GM12878 (cell line): ENCODE measurements around the gene LY6G5B. TPM values are rescaled to one million over a fixed set of nuclear protein-coding genes. Genes with fewer than 3 reads are reported as not detected.
A peak's percentile ranks its signal among the peaks of the same experiment; 100 is the strongest.

Experiments used
- ATF2 ChIP-seq: IDR thresholded peaks from 2 replicates; pipeline ENCODE4 v1.6.1; 2012; ENCODE audit warnings: low read length, inconsistent platforms
- BACH1 ChIP-seq: fragments of 450-650 bp; IDR thresholded peaks from 2 replicates; pipeline ENCODE4 v1.6.1; 2017; ENCODE audit warnings: mild to moderate bottlenecking, borderline replicate concordance
- CBX3 ChIP-seq: fragments of 200-600 bp; sonication (generic); IDR thresholded peaks from 2 replicates; pipeline ENCODE4 v1.6.1; 2016; ENCODE audit warnings: low read depth, borderline replicate concordance
- CREM ChIP-seq: IDR thresholded peaks from 2 replicates; pipeline ENCODE4 v1.6.1; 2014; ENCODE audit warnings: antibody characterized with exemption, low read depth
- EED ChIP-seq: sonication (generic); IDR thresholded peaks from 2 replicates; pipeline ENCODE4 v1.6.1; 2016; ENCODE audit warnings: antibody characterized with exemption, low read depth
- ETV6 ChIP-seq, 2 experiments: fragments of 450-650 bp in 1 of 2; IDR thresholded peaks in 1 of 2; conservative IDR thresholded peaks in 1 of 2; 2 replicates each; pipeline ENCODE4 v1.6.1; 2014; ENCODE audit warnings: antibody characterized with exemption in 1 of 2, borderline replicate concordance in 1 of 2, low read depth in 1 of 2, mild to moderate bottlenecking in 1 of 2, moderate library complexity in 1 of 2
- FOXM1 ChIP-seq: IDR thresholded peaks from 2 replicates; pipeline ENCODE4 v1.6.1; 2012; ENCODE audit warnings: low read depth, mild to moderate bottlenecking, inconsistent platforms, low read length, moderate library complexity
- HDAC6 ChIP-seq: fragments of 200-600 bp; sonication (generic); IDR thresholded peaks from one replicate; pipeline ENCODE4 v1.8.0; 2017; ENCODE audit warnings: antibody characterized with exemption; ENCODE audit not compliant: unreplicated experiment
- IKZF2 ChIP-seq, 2 experiments: fragments of 450-650 bp; IDR thresholded peaks; 2 replicates each; pipeline ENCODE4 v1.6.1; 2017; ENCODE audit warnings: mild to moderate bottlenecking in 2 of 2, moderate library complexity in 2 of 2
- KDM1A ChIP-seq: fragments of 200-600 bp; sonication (generic); IDR thresholded peaks from 2 replicates; pipeline ENCODE4 v1.6.1; 2016; ENCODE audit warnings: borderline replicate concordance
- MEF2B ChIP-seq: fragments of 450-650 bp; IDR thresholded peaks from 2 replicates; pipeline ENCODE4 v1.6.1; 2018; ENCODE audit warnings: mild to moderate bottlenecking, moderate library complexity; ENCODE audit not compliant: partially characterized antibody, poor library complexity, severe bottlenecking
- MTA2 ChIP-seq: fragments of 450-650 bp; IDR thresholded peaks from 2 replicates; pipeline ENCODE4 v1.6.1; 2016; ENCODE audit warnings: low read depth, mild to moderate bottlenecking, moderate library complexity
- NFIC ChIP-seq: IDR thresholded peaks from 2 replicates; pipeline ENCODE4 v1.6.1; 2012; ENCODE audit warnings: low read depth, mild to moderate bottlenecking, inconsistent platforms, low read length, moderate library complexity
- NKRF ChIP-seq: fragments of 450-650 bp; conservative IDR thresholded peaks from 2 replicates; pipeline ENCODE4 v1.6.1; 2017; ENCODE audit warnings: mild to moderate bottlenecking, moderate library complexity
- POLR2A ChIP-seq: IDR thresholded peaks from 2 replicates; pipeline ENCODE4 v1.6.1; 2011; ENCODE audit warnings: low read depth, mild to moderate bottlenecking, low read length
- POLR2AphosphoS2 ChIP-seq: IDR thresholded peaks from 2 replicates; pipeline ENCODE4 v1.6.1; 2011; ENCODE audit warnings: low read depth, mild to moderate bottlenecking, low read length, improper control_type of control experiment, moderate library complexity
- RBBP5 ChIP-seq: fragments of 200-600 bp; sonication (generic); conservative IDR thresholded peaks from 2 replicates; pipeline ENCODE4 v1.6.1; 2016
- SIN3A ChIP-seq: IDR thresholded peaks from 2 replicates; pipeline ENCODE4 v1.6.1; 2012; ENCODE audit warnings: low read depth, low read length, improper control_type of control experiment
- SRF ChIP-seq, 2 experiments: IDR thresholded peaks; 2 replicates each; pipeline ENCODE4 v1.6.1; 2011; ENCODE audit warnings: low read depth in 2 of 2, low read length in 2 of 2, mild to moderate bottlenecking in 1 of 2, moderate library complexity in 1 of 2
- ZSCAN29 ChIP-seq: fragments of 450-650 bp; IDR thresholded peaks from 2 replicates; pipeline ENCODE4 v1.6.1; 2017; ENCODE audit warnings: mild to moderate bottlenecking, moderate library complexity
- polyA plus RNA-seq, 11 experiments: library from polyadenylated mRNA; depleted of rRNA in 4 of 11; unstranded in 6 of 11; stranded (reverse) in 5 of 11; fragments of >200 nt; fragmentation: Nextera tagmentation in 4 of 11; fragmentation: Illumina TruSeq in 1 of 11; extraction: Ambion mirVana in 4 of 11; extraction: Trizol in 1 of 11; gene quantifications; 1 replicate in 1 of 11; 2 replicates in 10 of 11; pipeline versions ENCODE4 v1.2.1 to v1.2.3, GENCODE V29; 2011 to 2016; ENCODE audit warnings: inconsistent platforms in 2 of 11, missing spikeins in 2 of 11, low read depth in 1 of 11
- total RNA-seq, 4 experiments: library from RNA; depleted of rRNA in 3 of 4; stranded (reverse); fragments of >200 nt in 3 of 4; fragmentation: Illumina TruSeq in 1 of 4; extraction: Trizol in 1 of 4; gene quantifications; 2 replicates each; pipeline versions ENCODE4 v1.2.1 to v1.2.3, GENCODE V29; 2013 to 2021
- TF ChIP-seq, protein P1 (sequence below), 3 experiments: IDR thresholded peaks in 2 of 3; conservative IDR thresholded peaks in 1 of 3; 2 replicates each; pipeline ENCODE4 v1.5.1; 2011; ENCODE audit warnings: low read depth in 3 of 3, low read length in 3 of 3, mild to moderate bottlenecking in 3 of 3, control low read depth in 2 of 3, moderate library complexity in 2 of 3, inconsistent platforms in 1 of 3, mixed read lengths in 1 of 3; ENCODE audit not compliant: control insufficient read depth in 2 of 3, insufficient read depth in 1 of 3; ENCODE audit errors: extremely low read depth in 1 of 3

LY6G5B gene
- total and polyA plus RNA-seq, 10 of the 15 experiments (the other 5 are each of a cell fraction or from before 2014, with no cell fraction given), result 3.2 to 16.5 (median 7.5) TPM

GRCh38 chr6:31702819-31703716 is 33.3 kb downstream of the LY6G5B start, which contains the start of gene ABHD16A (continued):
- TF ChIP-seq CREM (peak; percentile 92), ETV6 (conservative IDR thresholded peaks at IDR 0.05 in 1 of 2, IDR thresholded peaks at IDR 0.05 in 1 of 2; ENCODE audit: borderline replicate concordance in 1 of 2, low read depth in 1 of 2) (no peak), NKRF (peak; percentile 79; the same call in 1 of the 2 replicates), MTA2 (0 out of 2 replicates have a peak, but pooled peaks have one; percentile 25), ZSCAN29 (no peak), KDM1A (no peak), SRF (IDR thresholded peaks at IDR 0.05; ENCODE audit: low read depth in 2 of 2, low read length in 2 of 2) (peak; percentile 27 to 89; a peak in 3 of 4 replicates), SIN3A (peak; percentile 80; the same call in 1 of the 2 replicates), EED (peak; percentile 20; the same call in 1 of the 2 replicates), HDAC6 (no peak), MEF2B (no peak), NFIC (no peak), ATF2 (no peak), CBX3 (no peak), POLR2A (peak; percentile 88), POLR2AphosphoS2 (peak; percentile 77; the same call in 1 of the 2 replicates), RBBP5 (no peak), IKZF2 (IDR thresholded peaks at IDR 0.05) (0 out of 4 replicates have a peak, but pooled peaks of 1 of the 2 experiments have one; percentile 32), FOXM1 (no peak; the same call in 1 of the 2 replicates), BACH1 (0 out of 2 replicates have a peak, but pooled peaks have one; percentile 8)
- TF ChIP-seq, protein P1, sequence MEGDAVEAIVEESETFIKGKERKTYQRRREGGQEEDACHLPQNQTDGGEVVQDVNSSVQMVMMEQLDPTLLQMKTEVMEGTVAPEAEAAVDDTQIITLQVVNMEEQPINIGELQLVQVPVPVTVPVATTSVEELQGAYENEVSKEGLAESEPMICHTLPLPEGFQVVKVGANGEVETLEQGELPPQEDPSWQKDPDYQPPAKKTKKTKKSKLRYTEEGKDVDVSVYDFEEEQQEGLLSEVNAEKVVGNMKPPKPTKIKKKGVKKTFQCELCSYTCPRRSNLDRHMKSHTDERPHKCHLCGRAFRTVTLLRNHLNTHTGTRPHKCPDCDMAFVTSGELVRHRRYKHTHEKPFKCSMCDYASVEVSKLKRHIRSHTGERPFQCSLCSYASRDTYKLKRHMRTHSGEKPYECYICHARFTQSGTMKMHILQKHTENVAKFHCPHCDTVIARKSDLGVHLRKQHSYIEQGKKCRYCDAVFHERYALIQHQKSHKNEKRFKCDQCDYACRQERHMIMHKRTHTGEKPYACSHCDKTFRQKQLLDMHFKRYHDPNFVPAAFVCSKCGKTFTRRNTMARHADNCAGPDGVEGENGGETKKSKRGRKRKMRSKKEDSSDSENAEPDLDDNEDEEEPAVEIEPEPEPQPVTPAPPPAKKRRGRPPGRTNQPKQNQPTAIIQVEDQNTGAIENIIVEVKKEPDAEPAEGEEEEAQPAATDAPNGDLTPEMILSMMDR (IDR thresholded peaks at IDR 0.05 in 2 of 3, conservative IDR thresholded peaks at IDR 0.05 in 1 of 3; ENCODE audit: control insufficient read depth in 2 of 3, extremely low read depth in 1 of 3, insufficient read depth in 1 of 3, low read depth in 3 of 3, low read length in 3 of 3), result 0 out of 6 replicates have a peak, but pooled peaks of 1 of the 3 experiments have one; percentile 11
